ENCODE data around the gene PDGFA.

GRCh38 chr7:463817-464453 is 55.7 kb downstream of the PDGFA start:
- TF ChIP-seq CTCF (IDR thresholded peaks at IDR 0.05): no peak
- TF ChIP-seq POLR2AphosphoS5 (IDR thresholded peaks at IDR 0.05): no peak
- no peak for TF ChIP-seq POLR2A (IDR thresholded peaks at IDR 0.05)
- no peak for TF ChIP-seq EP300 (IDR thresholded peaks at IDR 0.05)
